ENCODE results near the gene MRPL43.

- no peak for TF ChIP-seq POLR2A (IDR thresholded peaks at IDR 0.05)
- no peak for TF ChIP-seq CTCF (IDR thresholded peaks at IDR 0.05)
These were observed 7.0 kb downstream of the MRPL43 start for GRCh38 chr10:100980311-100980710.

All from right lobe of liver (tissue), 4 donors.